Posterior vena cava (tissue), 2 donors: Measurements from ENCODE around the gene ADAM23. TPM values are rescaled to one million over a fixed set of nuclear protein-coding genes. Genes with fewer than 3 reads are reported as not detected.

Experiments
- DNase-seq: peaks from one replicate; pipeline ENCODE4 v3.0.0-alpha.2; 2020; ENCODE audit warnings: low spot score
- intact Hi-C, 2 donors: fragments of 100-400 bp; cut with DNase I; formaldehyde crosslinking; loops; one replicate each; pipeline versions ENCODE4 v1.14.1 to v1.14.2; 2022 to 2023
- total RNA-seq, 2 donors: library from RNA; stranded (reverse); fragmentation: NEBNext Ultra II Directional; extraction: Animal tissue kit (Norgen Biotek cat#: 25700); gene quantifications; one replicate each; pipeline ENCODE4 v1.2.1, GENCODE V29; 2021
- donor health status: DM: yes; HTN: yes; CAD: no.
- donor health status: DM: yes; HTN: yes; CAD: no.

ADAM23 gene
- total RNA-seq, 2 donors from 2014 or later, result 3.4 to 4.7 TPM

DNA sequence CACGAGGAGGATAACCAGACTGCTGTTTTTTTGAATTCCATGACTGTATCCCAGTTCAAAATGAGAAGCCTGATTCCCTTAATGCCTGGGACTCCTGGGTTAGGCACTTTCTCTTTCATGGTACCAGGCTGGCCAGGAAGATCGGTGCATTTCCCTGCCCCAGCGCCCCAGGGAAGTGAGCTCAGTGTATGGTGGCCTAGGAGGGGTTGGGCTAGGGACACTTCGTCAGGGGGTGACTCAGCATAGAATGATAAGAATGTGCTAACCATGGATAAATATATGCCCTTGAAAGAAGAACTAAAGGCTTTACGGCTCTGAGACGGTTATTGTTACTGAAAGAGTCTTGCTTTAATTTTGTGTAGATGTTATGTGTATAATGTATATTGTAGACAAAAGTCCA lies 171.5 kb downstream of the ADAM23 start:
- no peak for DNase-seq
- intact Hi-C loops, result no loop called here

DNA sequence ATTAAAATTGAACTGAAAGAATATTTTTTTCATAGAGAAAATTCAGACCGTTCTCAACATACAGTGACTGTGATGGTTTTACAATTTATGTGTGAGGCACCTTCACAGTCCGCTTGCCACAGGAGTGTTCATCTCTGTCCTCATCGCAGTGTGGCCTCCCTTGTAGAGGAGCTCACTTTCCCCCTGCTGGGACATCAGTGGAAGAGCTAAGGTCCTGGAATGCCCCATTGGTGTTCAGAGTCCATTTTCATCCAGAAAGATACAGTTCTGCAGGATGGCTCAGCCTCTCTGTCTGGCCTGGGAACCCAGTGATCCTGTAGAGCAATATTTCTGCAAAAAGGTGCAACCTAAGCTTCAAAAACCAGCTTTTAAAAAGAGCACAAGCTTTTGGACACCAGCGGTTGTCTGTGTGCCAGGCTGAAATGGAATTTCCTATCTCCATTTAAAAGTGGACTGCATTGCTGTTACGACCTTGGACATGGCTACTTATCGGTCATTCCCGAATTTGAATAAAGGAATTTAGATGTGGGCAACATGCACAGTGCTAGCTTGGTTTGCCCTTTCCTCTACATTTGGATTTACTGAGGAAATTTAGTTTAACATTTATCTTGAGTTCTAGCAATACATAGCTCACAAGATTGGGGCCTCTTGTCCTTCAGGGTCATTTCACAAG lies 172.2 kb downstream of the ADAM23 start:
- DNase-seq, result no peak
- intact Hi-C loops, result no loop called here

DNA sequence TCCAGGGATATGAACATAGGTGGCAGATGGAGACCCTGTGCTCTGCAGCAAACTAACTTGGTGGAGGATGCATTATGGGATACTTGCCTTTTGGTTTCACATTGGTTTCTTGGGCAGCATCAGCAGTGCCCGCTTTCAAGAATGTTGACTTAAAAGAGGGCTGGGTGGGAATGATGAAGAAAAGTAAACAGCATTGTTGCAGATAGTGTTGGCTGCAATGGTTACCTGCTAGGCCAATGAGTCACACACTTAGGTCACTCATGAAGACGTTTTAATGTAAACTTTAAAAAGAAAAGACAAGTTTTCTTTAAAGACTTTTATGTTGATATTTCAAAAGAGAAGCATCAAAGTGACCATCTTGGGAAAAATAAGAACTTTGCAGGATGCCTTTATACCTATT lies 172.8 kb downstream of the ADAM23 start:
- no peak for DNase-seq
- intact Hi-C loops, result no loop called here

DNA sequence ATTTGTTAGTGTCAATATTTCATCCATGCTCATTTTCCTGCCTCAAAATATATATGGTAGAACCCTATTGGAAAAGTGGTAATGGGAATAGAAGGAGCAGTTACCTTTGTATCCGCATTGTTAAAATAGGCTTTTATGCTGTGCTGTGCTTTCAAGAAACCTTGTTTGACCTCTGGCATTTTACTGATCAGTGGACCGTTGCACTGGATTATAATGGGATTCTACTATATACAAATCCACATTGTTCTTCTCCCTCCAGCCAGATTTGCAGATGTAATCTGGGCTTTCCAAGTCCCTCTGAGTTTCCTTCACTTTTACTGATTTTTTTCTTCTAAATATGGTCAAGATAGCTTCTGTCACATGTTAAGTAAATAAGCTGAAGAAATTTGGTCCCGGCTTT lies 175.7 kb downstream of the ADAM23 start:
- intact Hi-C loops, result no loop called here
- DNase-seq, result no peak

DNA sequence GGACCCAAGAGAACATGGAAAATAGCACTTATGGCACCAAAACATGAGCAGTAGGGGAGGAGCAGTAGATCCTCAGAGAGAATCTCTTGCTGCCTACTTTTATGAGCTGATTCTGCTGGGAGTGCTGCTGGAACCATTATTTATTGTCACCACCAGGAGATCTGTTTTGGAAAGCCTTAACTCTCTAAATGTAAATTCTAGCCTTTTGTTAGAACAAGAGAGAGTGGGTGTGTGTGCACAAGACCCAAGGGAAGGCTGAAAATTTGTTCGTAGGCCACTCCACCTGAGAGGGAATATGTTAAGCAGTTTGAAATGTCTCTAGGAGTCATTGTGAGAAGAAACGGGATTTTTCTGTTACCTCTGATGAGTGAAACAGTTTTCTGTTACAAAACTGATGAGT lies 182.8 kb downstream of the ADAM23 start:
- DNase-seq, result no peak
- intact Hi-C loops, result no loop called here

DNA sequence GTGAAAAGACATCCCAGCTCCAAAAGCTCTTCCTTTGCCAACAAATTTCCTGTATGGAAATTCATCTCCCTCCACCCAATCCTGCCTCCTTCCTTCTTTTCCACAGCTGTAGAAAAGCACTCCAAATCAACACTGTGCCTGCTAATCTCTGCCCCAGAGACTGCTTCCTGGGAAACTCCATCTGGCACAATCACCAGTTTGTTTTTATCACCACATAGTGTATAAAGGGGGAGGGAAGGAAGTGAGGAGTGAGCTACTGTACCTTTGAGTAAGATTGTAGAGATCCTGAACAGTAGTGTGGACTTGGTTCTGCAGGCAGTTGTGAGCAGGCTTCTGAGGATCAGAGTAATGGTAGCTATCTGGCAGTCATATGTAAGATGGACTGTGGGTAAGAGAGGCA lies 184.3 kb downstream of the ADAM23 start:
- no peak for DNase-seq
- intact Hi-C loops, result no loop called here

DNA sequence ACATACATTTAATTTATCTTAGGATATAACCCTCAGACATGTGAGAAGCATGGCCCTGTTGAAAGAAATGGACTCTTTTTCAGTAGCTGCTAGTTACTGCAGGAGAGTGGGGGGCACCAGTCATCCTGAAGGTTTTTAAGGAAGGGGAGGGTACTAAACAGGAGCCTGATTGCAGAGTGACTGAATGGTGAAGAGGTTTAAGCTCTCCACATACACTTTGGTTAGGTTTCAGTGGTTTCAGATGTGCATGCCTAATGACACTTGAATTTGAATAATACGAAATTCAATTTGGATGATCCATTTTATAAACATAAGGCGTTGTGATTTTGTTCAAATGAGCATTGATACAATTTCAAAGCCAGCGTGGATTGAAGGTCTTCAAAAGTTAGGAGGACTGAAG lies 188.0 kb downstream of the ADAM23 start:
- intact Hi-C loops, result no loop called here
- no peak for DNase-seq

DNA sequence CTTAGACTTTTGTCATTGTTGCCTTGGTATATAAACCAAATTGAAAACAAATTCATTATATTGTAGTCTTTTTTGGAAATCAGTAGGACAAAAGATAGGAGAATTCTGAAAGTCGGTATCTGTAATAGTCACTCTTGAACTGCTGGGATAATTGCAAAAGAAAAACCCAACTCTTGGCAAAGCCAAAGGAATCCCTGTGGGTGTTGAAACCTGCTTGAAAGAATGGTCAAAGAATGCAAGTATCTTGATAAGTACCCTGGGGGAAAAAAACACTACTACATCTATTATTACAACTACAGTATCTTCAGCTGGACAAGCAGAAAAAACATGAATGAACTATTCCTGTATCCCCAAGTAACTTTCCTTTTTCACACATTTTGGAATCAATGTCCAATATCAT lies 191.7 kb downstream of the ADAM23 start:
- intact Hi-C loops, result no loop called here
- DNase-seq, result no peak

DNA sequence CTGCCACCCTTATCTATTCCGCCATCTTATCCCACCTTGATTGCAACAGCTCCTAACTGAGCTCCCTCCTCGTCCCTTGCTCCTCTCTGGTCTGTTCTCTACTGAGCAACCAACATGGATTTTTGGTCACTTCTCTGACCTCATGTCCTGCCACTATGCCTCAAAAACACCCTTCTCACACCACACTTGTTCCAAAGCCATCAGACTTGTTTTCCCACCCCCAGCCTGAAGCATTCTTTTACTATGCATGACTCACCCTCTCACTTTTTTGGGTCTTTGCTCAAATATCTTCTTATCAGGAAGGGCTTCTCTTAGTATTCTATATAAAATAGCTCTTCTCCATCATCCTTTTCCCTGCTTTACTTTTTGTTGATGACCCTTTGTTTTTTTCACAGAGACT lies 196.3 kb downstream of the ADAM23 start:
- intact Hi-C loops, result no loop called here

DNA sequence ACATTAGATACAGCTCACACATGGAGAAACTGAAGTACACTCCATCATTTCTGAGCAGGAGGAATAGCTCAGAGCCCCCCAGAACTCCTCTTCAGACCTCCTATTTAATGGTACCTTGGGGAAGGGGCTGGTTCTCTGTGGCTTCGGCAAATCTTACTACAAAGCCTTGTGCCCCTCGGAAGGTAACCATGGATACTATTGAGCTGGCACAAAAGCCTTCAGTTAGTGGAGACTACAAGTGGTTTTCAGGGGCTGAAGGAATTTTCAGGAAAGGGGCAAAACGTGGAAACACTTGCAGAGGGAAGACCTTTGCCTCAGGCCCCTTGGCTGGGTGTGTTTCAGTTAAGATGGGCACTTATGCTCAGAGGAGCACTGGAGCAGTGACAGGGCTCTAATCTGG lies 197.9 kb downstream of the ADAM23 start:
- intact Hi-C loops, result no loop called here

More for the DNA sequence above, 196.3 kb downstream of the ADAM23 start:
- no peak for DNase-seq

DNA sequence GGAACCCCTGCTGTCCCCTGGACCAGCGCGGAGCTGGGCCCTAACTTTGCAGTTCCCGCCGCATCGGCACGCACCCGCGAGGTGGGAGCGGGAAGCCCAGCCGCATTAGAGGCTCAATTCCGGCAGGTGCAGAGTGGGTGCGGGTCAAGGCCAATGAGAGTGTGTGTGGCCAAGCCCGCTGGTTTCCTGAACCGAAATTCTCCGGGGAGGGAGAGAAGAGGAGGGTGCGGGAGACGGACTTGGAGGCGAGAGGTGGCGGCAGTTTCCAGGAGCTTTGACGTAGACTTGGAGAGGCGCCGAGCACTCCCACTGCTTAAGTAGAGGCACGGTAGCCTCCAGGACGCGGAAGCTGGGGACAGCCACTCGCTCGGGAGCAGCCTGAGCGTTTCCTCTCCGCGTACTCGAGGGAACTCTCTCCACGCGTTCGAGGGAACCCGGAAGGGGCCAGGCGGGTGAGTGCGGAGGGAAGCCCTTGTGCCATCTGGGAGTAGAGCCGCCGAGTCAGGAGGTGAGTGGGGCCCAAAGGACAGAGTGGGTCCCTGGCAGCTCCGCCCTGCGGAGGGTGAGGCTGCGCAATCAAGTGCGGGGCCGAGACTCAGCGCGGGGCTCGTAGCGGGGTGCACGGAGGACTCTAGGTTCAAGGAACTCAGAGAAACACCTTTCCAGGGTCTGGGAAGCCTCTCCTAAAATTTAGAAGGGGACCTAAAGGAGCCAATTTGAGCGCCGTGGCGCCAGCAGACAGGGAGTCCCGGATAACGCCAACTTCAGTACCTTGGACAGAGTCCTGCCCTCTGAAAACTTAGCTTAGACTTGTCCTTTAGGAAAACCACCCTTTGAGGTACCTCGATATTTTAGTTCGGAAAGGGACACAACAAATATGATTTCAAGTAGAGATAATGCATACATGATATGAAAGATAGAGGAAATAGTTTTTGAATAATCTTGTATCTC lies 199.0 kb downstream of the ADAM23 start, which contains the start of gene FAM237A:
FAM237A (plus strand) TSS at position 413 of the 951 bp plus-strand sequence. CDS start 1,750 bp downstream, outside the sequence.
- intact Hi-C loops, result no loop called here
- no peak for DNase-seq

More for the DNA sequence above, 197.9 kb downstream of the ADAM23 start:
- no peak for DNase-seq

DNA sequence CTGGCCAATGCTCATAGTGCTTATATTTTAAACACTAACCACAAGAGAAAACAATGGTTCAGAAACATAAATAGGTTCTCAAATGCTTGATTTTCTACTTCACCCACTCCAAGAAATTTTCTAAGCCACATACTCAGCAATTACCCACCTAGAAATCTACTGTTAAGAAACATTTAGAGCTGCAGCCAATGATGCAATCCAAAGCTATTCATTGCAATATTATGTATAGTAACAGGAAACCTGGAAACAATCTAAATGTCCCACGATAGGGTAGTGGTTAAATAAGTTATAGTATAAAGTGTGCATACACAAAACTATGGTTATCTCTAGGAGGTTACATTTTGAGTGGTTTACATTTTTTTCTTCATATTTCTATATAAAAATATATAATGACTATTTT lies 204.7 kb downstream of the ADAM23 start:
- intact Hi-C loops, result no loop called here
- no peak for DNase-seq

DNA sequence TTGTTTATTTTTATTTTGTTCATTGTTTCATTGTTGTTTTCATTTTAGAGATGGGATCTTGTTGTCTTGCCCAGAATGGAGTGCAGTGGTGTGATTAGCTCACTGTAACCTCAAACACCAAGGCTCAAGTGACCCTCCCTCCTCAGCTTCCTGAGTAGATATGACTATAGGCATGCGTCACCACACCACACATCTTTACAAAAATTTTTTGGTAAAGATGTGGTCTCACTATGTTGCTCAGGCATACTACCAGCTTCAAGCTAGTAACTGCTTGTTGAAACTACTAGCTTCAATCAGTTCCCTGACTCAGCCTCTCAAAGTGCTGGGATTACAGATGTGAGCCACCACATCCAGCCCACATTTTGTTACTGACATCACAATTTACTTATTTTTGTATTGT lies 213.8 kb downstream of the ADAM23 start:
- DNase-seq, result no peak

DNA sequence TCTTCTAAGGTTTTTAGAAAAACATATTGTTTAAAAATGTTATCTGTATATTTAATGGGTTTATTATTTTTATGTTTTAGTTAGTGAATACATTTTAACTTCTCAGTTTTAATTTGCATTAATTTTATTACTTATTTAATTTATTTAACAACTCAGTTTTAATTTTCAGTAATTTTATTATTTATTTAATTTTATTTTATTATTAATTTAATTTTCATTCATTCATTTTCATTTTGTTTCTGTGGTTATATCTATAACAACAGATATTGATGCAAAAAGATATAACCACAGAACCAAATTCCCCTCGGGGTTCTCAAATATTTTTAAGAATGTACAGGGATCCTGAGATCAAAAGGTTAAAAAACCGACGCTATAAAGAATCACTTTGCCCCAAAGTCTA lies 221.9 kb downstream of the ADAM23 start:
- DNase-seq, result no peak

More for the DNA sequence above, 213.8 kb downstream of the ADAM23 start:
- intact Hi-C loops, result no loop called here

More for the DNA sequence above, 221.9 kb downstream of the ADAM23 start:
- intact Hi-C loops, result no loop called here

Other genes with a start within 250 kb of the ADAM23 start
- gene ZDBF2, start 168.9 kb upstream of the ADAM23 start, total RNA-seq, result 10 to 100 TPM; 16.0 to 16.1 TPM
- not detected for gene FAM237A, start 199.0 kb downstream of the ADAM23 start, total RNA-seq